HEK293 (cell line): ENCODE results near the gene RPUSD2.

Source experiments
- KLF10 ChIP-seq: fragments of 450-650 bp; IDR thresholded peaks from 2 replicates; pipeline ENCODE4 v1.5.1; 2018; ENCODE audit warnings: missing biosample characterization, mild to moderate bottlenecking, missing genetic modification characterization
- ZNF175 ChIP-seq: fragments of 450-650 bp; formaldehyde crosslinking; IDR thresholded peaks from 2 replicates; pipeline ENCODE4 v1.5.1; 2016; ENCODE audit warnings: missing biosample characterization, missing genetic modification characterization
- ZNF211 ChIP-seq: fragments of 450-650 bp; formaldehyde crosslinking; IDR thresholded peaks from 2 replicates; pipeline ENCODE4 v1.5.1; 2016; ENCODE audit warnings: low read depth, missing biosample characterization, missing genetic modification characterization
- ZNF530 ChIP-seq: fragments of 450-650 bp; formaldehyde crosslinking; IDR thresholded peaks from 2 replicates; pipeline ENCODE4 v1.5.1; 2016; ENCODE audit warnings: low read depth, missing biosample characterization, missing genetic modification characterization
- ZNF561 ChIP-seq: fragments of 450-650 bp; IDR thresholded peaks from 2 replicates; pipeline ENCODE4 v1.5.1; 2018; ENCODE audit warnings: missing biosample characterization, missing genetic modification characterization, borderline replicate concordance
- ZNF670 ChIP-seq: fragments of 450-650 bp; formaldehyde crosslinking; IDR thresholded peaks from 2 replicates; pipeline ENCODE4 v1.5.1; 2016; ENCODE audit warnings: missing biosample characterization, missing genetic modification characterization, low read depth
- ZSCAN30 ChIP-seq: fragments of 450-650 bp; IDR thresholded peaks from 2 replicates; pipeline ENCODE4 v1.5.1; 2018; ENCODE audit warnings: missing biosample characterization, mild to moderate bottlenecking, missing genetic modification characterization, moderate library complexity
- TF ChIP-seq, protein P1 (sequence below): fragments of 450-650 bp; formaldehyde crosslinking; IDR thresholded peaks from 2 replicates; pipeline ENCODE4 v1.5.1; 2016; ENCODE audit warnings: missing biosample characterization, missing genetic modification characterization
- TF ChIP-seq, protein P2 (sequence below): fragments of 450-650 bp; formaldehyde crosslinking; IDR thresholded peaks from 2 replicates; pipeline ENCODE4 v1.5.1; 2016; ENCODE audit warnings: missing biosample characterization, missing genetic modification characterization
- TF ChIP-seq, protein P3 (sequence below): fragments of 450-650 bp; formaldehyde crosslinking; IDR thresholded peaks from 2 replicates; pipeline ENCODE4 v1.5.1; 2016; ENCODE audit warnings: missing biosample characterization, missing genetic modification characterization
- TF ChIP-seq, protein P4 (sequence below): fragments of 450-650 bp; formaldehyde crosslinking; IDR thresholded peaks from 2 replicates; pipeline ENCODE4 v1.5.1; 2016; ENCODE audit warnings: missing biosample characterization, missing genetic modification characterization
- TF ChIP-seq, protein P5 (sequence below): fragments of 450-650 bp; IDR thresholded peaks from 2 replicates; pipeline ENCODE4 v1.5.1; 2018; ENCODE audit warnings: missing biosample characterization, missing genetic modification characterization
- TF ChIP-seq, protein P6 (sequence below): fragments of 450-650 bp; formaldehyde crosslinking; IDR thresholded peaks from 2 replicates; pipeline ENCODE4 v1.5.1; 2016; ENCODE audit warnings: missing biosample characterization, missing genetic modification characterization, low read depth

DNA sequence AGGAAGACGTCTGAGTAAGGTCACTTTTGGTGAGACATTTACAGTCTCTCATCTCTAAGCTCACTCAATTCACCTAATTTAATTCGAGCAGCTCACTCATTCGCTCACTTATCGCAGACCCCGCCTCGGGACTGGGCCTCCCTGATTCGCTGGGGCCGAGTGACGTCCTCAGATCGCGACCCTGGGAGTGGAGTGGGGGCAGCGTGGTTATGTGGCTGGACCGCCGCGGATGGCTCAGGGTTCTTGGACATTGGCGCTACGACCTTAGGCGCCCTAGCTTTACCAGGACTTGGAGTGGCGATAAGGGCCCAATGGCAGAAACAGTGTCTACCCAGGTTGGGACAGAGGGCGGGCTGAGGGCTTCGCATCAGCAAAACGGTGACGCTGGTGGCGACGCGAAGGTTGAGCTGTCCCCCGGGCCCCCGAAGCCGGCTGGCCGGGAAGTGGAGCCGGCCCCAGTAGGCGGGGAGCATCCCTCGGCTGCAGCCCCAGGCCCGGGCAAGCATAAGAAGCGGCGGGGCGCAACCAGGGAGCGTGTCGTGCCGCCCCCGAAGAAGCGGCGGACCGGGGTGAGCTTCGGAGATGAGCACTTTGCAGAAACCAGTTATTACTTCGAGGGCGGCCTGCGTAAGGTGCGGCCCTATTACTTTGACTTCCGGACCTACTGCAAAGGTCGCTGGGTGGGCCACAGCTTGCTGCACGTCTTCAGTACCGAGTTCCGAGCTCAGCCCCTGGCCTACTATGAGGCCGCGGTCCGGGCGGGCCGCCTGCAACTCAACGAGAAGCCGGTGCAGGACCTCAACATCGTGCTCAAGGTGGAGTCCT, at the start of gene RPUSD2:
- TF ChIP-seq ZNF211 (tag by site-specific recombination) (no peak), ZNF530 (tag by site-specific recombination) (no peak), KLF10 (tag by site-specific recombination) (peak; percentile 63; the same call in 1 of the 2 replicates), ZSCAN30 (no peak), ZNF670 (tag by site-specific recombination) (no peak), ZNF561 (no peak), ZNF175 (tag by site-specific recombination) (no peak)
- TF ChIP-seq, protein P1, sequence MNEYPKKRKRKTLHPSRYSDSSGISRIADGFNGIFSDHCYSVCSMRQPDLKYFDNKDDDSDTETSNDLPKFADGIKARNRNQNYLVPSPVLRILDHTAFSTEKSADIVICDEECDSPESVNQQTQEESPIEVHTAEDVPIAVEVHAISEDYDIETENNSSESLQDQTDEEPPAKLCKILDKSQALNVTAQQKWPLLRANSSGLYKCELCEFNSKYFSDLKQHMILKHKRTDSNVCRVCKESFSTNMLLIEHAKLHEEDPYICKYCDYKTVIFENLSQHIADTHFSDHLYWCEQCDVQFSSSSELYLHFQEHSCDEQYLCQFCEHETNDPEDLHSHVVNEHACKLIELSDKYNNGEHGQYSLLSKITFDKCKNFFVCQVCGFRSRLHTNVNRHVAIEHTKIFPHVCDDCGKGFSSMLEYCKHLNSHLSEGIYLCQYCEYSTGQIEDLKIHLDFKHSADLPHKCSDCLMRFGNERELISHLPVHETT (tag by site-specific recombination), result no peak
- TF ChIP-seq, protein P2, sequence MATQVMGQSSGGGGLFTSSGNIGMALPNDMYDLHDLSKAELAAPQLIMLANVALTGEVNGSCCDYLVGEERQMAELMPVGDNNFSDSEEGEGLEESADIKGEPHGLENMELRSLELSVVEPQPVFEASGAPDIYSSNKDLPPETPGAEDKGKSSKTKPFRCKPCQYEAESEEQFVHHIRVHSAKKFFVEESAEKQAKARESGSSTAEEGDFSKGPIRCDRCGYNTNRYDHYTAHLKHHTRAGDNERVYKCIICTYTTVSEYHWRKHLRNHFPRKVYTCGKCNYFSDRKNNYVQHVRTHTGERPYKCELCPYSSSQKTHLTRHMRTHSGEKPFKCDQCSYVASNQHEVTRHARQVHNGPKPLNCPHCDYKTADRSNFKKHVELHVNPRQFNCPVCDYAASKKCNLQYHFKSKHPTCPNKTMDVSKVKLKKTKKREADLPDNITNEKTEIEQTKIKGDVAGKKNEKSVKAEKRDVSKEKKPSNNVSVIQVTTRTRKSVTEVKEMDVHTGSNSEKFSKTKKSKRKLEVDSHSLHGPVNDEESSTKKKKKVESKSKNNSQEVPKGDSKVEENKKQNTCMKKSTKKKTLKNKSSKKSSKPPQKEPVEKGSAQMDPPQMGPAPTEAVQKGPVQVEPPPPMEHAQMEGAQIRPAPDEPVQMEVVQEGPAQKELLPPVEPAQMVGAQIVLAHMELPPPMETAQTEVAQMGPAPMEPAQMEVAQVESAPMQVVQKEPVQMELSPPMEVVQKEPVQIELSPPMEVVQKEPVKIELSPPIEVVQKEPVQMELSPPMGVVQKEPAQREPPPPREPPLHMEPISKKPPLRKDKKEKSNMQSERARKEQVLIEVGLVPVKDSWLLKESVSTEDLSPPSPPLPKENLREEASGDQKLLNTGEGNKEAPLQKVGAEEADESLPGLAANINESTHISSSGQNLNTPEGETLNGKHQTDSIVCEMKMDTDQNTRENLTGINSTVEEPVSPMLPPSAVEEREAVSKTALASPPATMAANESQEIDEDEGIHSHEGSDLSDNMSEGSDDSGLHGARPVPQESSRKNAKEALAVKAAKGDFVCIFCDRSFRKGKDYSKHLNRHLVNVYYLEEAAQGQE (tag by site-specific recombination), result peak; percentile 56
- TF ChIP-seq, protein P3, sequence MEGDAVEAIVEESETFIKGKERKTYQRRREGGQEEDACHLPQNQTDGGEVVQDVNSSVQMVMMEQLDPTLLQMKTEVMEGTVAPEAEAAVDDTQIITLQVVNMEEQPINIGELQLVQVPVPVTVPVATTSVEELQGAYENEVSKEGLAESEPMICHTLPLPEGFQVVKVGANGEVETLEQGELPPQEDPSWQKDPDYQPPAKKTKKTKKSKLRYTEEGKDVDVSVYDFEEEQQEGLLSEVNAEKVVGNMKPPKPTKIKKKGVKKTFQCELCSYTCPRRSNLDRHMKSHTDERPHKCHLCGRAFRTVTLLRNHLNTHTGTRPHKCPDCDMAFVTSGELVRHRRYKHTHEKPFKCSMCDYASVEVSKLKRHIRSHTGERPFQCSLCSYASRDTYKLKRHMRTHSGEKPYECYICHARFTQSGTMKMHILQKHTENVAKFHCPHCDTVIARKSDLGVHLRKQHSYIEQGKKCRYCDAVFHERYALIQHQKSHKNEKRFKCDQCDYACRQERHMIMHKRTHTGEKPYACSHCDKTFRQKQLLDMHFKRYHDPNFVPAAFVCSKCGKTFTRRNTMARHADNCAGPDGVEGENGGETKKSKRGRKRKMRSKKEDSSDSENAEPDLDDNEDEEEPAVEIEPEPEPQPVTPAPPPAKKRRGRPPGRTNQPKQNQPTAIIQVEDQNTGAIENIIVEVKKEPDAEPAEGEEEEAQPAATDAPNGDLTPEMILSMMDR (tag by site-specific recombination), result no peak
- TF ChIP-seq, protein P4, sequence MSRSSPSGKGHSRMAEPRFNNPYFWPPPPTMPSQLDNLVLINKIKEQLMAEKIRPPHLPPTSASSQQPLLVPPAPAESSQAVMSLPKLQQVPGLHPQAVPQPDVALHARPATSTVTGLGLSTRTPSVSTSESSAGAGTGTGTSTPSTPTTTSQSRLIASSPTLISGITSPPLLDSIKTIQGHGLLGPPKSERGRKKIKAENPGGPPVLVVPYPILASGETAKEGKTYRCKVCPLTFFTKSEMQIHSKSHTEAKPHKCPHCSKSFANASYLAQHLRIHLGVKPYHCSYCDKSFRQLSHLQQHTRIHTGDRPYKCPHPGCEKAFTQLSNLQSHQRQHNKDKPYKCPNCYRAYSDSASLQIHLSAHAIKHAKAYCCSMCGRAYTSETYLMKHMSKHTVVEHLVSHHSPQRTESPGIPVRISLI, result no peak
- TF ChIP-seq, protein P5, sequence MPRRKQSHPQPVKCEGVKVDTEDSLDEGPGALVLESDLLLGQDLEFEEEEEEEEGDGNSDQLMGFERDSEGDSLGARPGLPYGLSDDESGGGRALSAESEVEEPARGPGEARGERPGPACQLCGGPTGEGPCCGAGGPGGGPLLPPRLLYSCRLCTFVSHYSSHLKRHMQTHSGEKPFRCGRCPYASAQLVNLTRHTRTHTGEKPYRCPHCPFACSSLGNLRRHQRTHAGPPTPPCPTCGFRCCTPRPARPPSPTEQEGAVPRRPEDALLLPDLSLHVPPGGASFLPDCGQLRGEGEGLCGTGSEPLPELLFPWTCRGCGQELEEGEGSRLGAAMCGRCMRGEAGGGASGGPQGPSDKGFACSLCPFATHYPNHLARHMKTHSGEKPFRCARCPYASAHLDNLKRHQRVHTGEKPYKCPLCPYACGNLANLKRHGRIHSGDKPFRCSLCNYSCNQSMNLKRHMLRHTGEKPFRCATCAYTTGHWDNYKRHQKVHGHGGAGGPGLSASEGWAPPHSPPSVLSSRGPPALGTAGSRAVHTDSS, result no peak
- TF ChIP-seq, protein P6, sequence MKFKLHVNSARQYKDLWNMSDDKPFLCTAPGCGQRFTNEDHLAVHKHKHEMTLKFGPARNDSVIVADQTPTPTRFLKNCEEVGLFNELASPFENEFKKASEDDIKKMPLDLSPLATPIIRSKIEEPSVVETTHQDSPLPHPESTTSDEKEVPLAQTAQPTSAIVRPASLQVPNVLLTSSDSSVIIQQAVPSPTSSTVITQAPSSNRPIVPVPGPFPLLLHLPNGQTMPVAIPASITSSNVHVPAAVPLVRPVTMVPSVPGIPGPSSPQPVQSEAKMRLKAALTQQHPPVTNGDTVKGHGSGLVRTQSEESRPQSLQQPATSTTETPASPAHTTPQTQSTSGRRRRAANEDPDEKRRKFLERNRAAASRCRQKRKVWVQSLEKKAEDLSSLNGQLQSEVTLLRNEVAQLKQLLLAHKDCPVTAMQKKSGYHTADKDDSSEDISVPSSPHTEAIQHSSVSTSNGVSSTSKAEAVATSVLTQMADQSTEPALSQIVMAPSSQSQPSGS (tag by site-specific recombination), result no peak
